Neural cell (in vitro differentiated cells): ENCODE data around the gene AGPS. TPM values are rescaled to one million over a fixed set of nuclear protein-coding genes. Genes with fewer than 3 reads are reported as not detected.
"Not testable (repeated sequence)": the region's sequence is repeated elsewhere in the genome, so short reads cannot be mapped to it uniquely, and the experiment has no call there.

ENCODE experiments used
- H2AFZ ChIP-seq: fragments of 200-600, 300-800 bp; sonication (generic), shearing (Covaris generic); 2 replicates; pipeline ENCODE4 v1.6.0; 2014; ENCODE audit warnings: low read depth, mild to moderate bottlenecking, antibody characterized with exemption, low read length, moderate library complexity
- H3F3A ChIP-seq: fragments of 200-600 bp; shearing (Covaris generic); 2 replicates; pipeline ENCODE4 v1.6.1; 2016; ENCODE audit warnings: mild to moderate bottlenecking, moderate library complexity, mixed read lengths, antibody characterized with exemption, low read length; ENCODE audit not compliant: insufficient read depth, poor library complexity, severe bottlenecking
- H3K27ac ChIP-seq: fragments of 200-600, 300-800 bp; sonication (generic), shearing (Covaris generic); 2 replicates; pipeline ENCODE4 v1.5.1; 2014; ENCODE audit warnings: mild to moderate bottlenecking, low read length, moderate library complexity
- H3K27me3 ChIP-seq: fragments of 300-800, 200-600 bp; sonication (generic), shearing (Covaris generic); 2 replicates; pipeline ENCODE4 v1.6.0; 2014; ENCODE audit warnings: mild to moderate bottlenecking, low read depth, low read length, moderate library complexity; ENCODE audit not compliant: insufficient read depth
- H3K36me3 ChIP-seq: fragments of 300-800, 200-600 bp; sonication (generic), shearing (Covaris generic); 2 replicates; pipeline ENCODE4 v1.5.1; 2014; ENCODE audit warnings: mild to moderate bottlenecking, antibody characterized with exemption, low read length, moderate library complexity; ENCODE audit not compliant: insufficient read depth
- H3K4me2 ChIP-seq: fragments of 300-800, 200-600 bp; sonication (generic), shearing (Covaris generic); 2 replicates; pipeline ENCODE4 v1.6.0; 2014; ENCODE audit warnings: mild to moderate bottlenecking, low read length
- H3K4me3 ChIP-seq: fragments of 300-800, 200-600 bp; sonication (generic), shearing (Covaris generic); 2 replicates; pipeline ENCODE4 v1.5.1; 2014; ENCODE audit warnings: mild to moderate bottlenecking, low read length, moderate library complexity
- H3K79me2 ChIP-seq: fragments of 200-600 bp; shearing (Covaris generic); replicated peaks from 2 replicates; pipeline ENCODE4 v1.6.0; 2014; ENCODE audit warnings: mild to moderate bottlenecking, low read length, moderate library complexity; ENCODE audit not compliant: insufficient read depth
- H3K9ac ChIP-seq: fragments of 300-800, 200-600 bp; sonication (generic), shearing (Covaris generic); 2 replicates; pipeline ENCODE4 v1.6.1; 2016; ENCODE audit warnings: mild to moderate bottlenecking, low read length, mixed read lengths
- H3K9me2 ChIP-seq: fragments of 200-600 bp; shearing (Covaris generic); 2 replicates; pipeline ENCODE4 v1.6.1; 2016; ENCODE audit warnings: mild to moderate bottlenecking, low read length, mixed read lengths; ENCODE audit not compliant: insufficient read depth
- H3K9me3 ChIP-seq: fragments of 200-600, 300-800 bp; sonication (generic), shearing (Covaris generic); 2 replicates; pipeline ENCODE4 v1.6.1; 2016; ENCODE audit warnings: mild to moderate bottlenecking, mixed run types, low read length, moderate library complexity, mixed read lengths
- H4K20me1 ChIP-seq: fragments of 200-600 bp; shearing (Covaris generic); 2 replicates; pipeline ENCODE4 v1.6.1; 2016; ENCODE audit warnings: mild to moderate bottlenecking, mixed run types; ENCODE audit not compliant: insufficient read depth
- CTCF ChIP-seq: fragments of 450-650 bp; IDR thresholded peaks from 2 replicates; pipeline ENCODE4 v1.5.1; 2014; ENCODE audit warnings: antibody characterized with exemption, mild to moderate bottlenecking, moderate library complexity; ENCODE audit not compliant: poor library complexity, severe bottlenecking
- EP300 ChIP-seq: fragments of 450-650 bp; conservative IDR thresholded peaks from 2 replicates; pipeline ENCODE4 v1.6.1; 2014; ENCODE audit warnings: antibody characterized with exemption, mild to moderate bottlenecking, moderate library complexity; ENCODE audit not compliant: poor library complexity, severe bottlenecking
- EZH2 ChIP-seq: fragments of 200-600, 300-800 bp; shearing (Covaris generic), sonication (generic); IDR thresholded peaks from 2 replicates; pipeline ENCODE4 v1.6.1; 2014; ENCODE audit warnings: antibody characterized with exemption, low read length, borderline replicate concordance, mild to moderate bottlenecking; ENCODE audit not compliant: insufficient read depth, poor library complexity, severe bottlenecking
- MXI1 ChIP-seq: fragments of 450-650 bp; conservative IDR thresholded peaks from 2 replicates; pipeline ENCODE4 v1.6.1; 2014; ENCODE audit warnings: antibody characterized with exemption, mild to moderate bottlenecking; ENCODE audit not compliant: poor library complexity, severe bottlenecking
- POLR2AphosphoS5 ChIP-seq: IDR thresholded peaks from 2 replicates; pipeline ENCODE4 v1.6.1; 2012
- RAD21 ChIP-seq: fragments of 450-650 bp; conservative IDR thresholded peaks from 2 replicates; pipeline ENCODE4 v1.6.1; 2014; ENCODE audit warnings: antibody characterized with exemption, mild to moderate bottlenecking, moderate library complexity
- SMC3 ChIP-seq: fragments of 450-650 bp; conservative IDR thresholded peaks from 2 replicates; pipeline ENCODE4 v1.6.1; 2014; ENCODE audit warnings: antibody characterized with exemption, mild to moderate bottlenecking, moderate library complexity; ENCODE audit not compliant: poor library complexity
- TAF1 ChIP-seq: IDR thresholded peaks from 2 replicates; pipeline ENCODE4 v1.6.1; 2012; ENCODE audit warnings: low read depth
- polyA plus RNA-seq: library from polyadenylated mRNA; depleted of rRNA; stranded (reverse); fragments of >200 nt; gene quantifications from 2 replicates; pipeline ENCODE4 v1.2.3, GENCODE V29; 2014
- TF ChIP-seq, protein P1 (sequence below): IDR thresholded peaks from 2 replicates; pipeline ENCODE4 v1.6.1; 2012; ENCODE audit warnings: borderline replicate concordance

AGPS gene
- polyA plus RNA-seq, 1 donor from 2014 or later: 31.0 TPM

- no peaks in the 10 kb centered on the region for H4K20me1 ChIP-seq
- no peak overlapping the region for H3K4me3 ChIP-seq
- H3K4me2 ChIP-seq: no peak overlapping the region
- TF ChIP-seq TAF1: no peak
- no peak for TF ChIP-seq CTCF
- TF ChIP-seq RAD21: no peak
- TF ChIP-seq, protein P1, sequence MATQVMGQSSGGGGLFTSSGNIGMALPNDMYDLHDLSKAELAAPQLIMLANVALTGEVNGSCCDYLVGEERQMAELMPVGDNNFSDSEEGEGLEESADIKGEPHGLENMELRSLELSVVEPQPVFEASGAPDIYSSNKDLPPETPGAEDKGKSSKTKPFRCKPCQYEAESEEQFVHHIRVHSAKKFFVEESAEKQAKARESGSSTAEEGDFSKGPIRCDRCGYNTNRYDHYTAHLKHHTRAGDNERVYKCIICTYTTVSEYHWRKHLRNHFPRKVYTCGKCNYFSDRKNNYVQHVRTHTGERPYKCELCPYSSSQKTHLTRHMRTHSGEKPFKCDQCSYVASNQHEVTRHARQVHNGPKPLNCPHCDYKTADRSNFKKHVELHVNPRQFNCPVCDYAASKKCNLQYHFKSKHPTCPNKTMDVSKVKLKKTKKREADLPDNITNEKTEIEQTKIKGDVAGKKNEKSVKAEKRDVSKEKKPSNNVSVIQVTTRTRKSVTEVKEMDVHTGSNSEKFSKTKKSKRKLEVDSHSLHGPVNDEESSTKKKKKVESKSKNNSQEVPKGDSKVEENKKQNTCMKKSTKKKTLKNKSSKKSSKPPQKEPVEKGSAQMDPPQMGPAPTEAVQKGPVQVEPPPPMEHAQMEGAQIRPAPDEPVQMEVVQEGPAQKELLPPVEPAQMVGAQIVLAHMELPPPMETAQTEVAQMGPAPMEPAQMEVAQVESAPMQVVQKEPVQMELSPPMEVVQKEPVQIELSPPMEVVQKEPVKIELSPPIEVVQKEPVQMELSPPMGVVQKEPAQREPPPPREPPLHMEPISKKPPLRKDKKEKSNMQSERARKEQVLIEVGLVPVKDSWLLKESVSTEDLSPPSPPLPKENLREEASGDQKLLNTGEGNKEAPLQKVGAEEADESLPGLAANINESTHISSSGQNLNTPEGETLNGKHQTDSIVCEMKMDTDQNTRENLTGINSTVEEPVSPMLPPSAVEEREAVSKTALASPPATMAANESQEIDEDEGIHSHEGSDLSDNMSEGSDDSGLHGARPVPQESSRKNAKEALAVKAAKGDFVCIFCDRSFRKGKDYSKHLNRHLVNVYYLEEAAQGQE: no peak
- no peak for TF ChIP-seq SMC3
- no peak for TF ChIP-seq MXI1
- TF ChIP-seq EP300: no peak
- no peak for TF ChIP-seq EZH2
- no peak for TF ChIP-seq POLR2AphosphoS5
- no peak overlapping the region for H3K9ac ChIP-seq
- H3K79me2 ChIP-seq: peaks cover 18% of the 10 kb centered on the region
- H3K9me3 ChIP-seq: no peaks in the 10 kb centered on the region
- H3K9me2 ChIP-seq: no peaks in the 10 kb centered on the region
- no peaks in the 10 kb centered on the region for H3F3A ChIP-seq
- H3K36me3 ChIP-seq: no peaks in the 10 kb centered on the region
- H2AFZ ChIP-seq: no peak overlapping the region
- H3K27ac ChIP-seq: peak overlapping the region; percentile 1
- H3K27me3 ChIP-seq: no peaks in the 10 kb centered on the region
Observed at GRCh38 chr2:177406182-177406581, 13.6 kb downstream of the AGPS start.

GRCh38 chr2:177407031-177407430 is 14.5 kb downstream of the AGPS start:
- H3K27me3 ChIP-seq: no peaks in the 10 kb centered on the region
- no peaks in the 10 kb centered on the region for H3K36me3 ChIP-seq
- TF ChIP-seq TAF1 (no peak), CTCF (no peak), SMC3 (no peak), POLR2AphosphoS5 (no peak), EZH2 (no peak), MXI1 (no peak), EP300 (no peak), RAD21 (no peak)
- TF ChIP-seq, protein P1: no peak
- H3K4me2 ChIP-seq: no peak overlapping the region
- no peaks in the 10 kb centered on the region for H4K20me1 ChIP-seq
- peaks cover 16% of the 10 kb centered on the region for H3K79me2 ChIP-seq
- no peak overlapping the region for H3K27ac ChIP-seq
- H2AFZ ChIP-seq: no peak overlapping the region
- H3K4me3 ChIP-seq: no peak overlapping the region
- no peaks in the 10 kb centered on the region for H3K9me3 ChIP-seq
- no peak overlapping the region for H3K9ac ChIP-seq
- H3F3A ChIP-seq: no peaks in the 10 kb centered on the region
- no peaks in the 10 kb centered on the region for H3K9me2 ChIP-seq

- H3K9ac ChIP-seq, H3K36me3 ChIP-seq, H3F3A ChIP-seq, H2AFZ ChIP-seq, H3K4me3 ChIP-seq, H3K9me3 ChIP-seq, H3K4me2 ChIP-seq, H4K20me1 ChIP-seq, H3K27ac ChIP-seq, H3K9me2 ChIP-seq, H3K27me3 ChIP-seq, H3K79me2 ChIP-seq: not testable (repeated sequence)
Observed at GRCh38 chr2:177410629-177411028, 18.1 kb downstream of the AGPS start.
